ENCODE data around the gene RYR1.
A peak's percentile ranks its signal among the peaks of the same experiment; 100 is the strongest.

The RYR1 gene

GRCh38 chr19:38617764-38618589, 184.5 kb downstream of the RYR1 start, which contains the start of gene MAP4K1:
TSS of gene MAP4K1 (minus strand) at chr19:38617953. CDS start at chr19:38617895, 58 bp downstream.
- Histone ChIP-seq H3K27ac (peak within 1 kb of the TSS; percentile 85), H3K9me3 (no peaks in the 10 kb centered on the region), H3K4me1 (ENCODE audit: control insufficient read depth in 1 of 2, insufficient read depth in 1 of 2, low read depth in 1 of 2, low read length in 1 of 2) (peaks cover 21 to 27% of the 10 kb centered on the region in 2 experiments), H3K4me3 (ENCODE audit: low read depth in 1 of 2, low read length in 1 of 2) (peak within 1 kb of the TSS; percentile 73 to 92), H3K36me3 (peaks cover 24% of the 10 kb centered on the region), H3K27me3 (no peaks in the 10 kb centered on the region)
- TF ChIP-seq, protein P1, sequence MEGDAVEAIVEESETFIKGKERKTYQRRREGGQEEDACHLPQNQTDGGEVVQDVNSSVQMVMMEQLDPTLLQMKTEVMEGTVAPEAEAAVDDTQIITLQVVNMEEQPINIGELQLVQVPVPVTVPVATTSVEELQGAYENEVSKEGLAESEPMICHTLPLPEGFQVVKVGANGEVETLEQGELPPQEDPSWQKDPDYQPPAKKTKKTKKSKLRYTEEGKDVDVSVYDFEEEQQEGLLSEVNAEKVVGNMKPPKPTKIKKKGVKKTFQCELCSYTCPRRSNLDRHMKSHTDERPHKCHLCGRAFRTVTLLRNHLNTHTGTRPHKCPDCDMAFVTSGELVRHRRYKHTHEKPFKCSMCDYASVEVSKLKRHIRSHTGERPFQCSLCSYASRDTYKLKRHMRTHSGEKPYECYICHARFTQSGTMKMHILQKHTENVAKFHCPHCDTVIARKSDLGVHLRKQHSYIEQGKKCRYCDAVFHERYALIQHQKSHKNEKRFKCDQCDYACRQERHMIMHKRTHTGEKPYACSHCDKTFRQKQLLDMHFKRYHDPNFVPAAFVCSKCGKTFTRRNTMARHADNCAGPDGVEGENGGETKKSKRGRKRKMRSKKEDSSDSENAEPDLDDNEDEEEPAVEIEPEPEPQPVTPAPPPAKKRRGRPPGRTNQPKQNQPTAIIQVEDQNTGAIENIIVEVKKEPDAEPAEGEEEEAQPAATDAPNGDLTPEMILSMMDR (IDR thresholded peaks at IDR 0.05): no peak

DNA sequence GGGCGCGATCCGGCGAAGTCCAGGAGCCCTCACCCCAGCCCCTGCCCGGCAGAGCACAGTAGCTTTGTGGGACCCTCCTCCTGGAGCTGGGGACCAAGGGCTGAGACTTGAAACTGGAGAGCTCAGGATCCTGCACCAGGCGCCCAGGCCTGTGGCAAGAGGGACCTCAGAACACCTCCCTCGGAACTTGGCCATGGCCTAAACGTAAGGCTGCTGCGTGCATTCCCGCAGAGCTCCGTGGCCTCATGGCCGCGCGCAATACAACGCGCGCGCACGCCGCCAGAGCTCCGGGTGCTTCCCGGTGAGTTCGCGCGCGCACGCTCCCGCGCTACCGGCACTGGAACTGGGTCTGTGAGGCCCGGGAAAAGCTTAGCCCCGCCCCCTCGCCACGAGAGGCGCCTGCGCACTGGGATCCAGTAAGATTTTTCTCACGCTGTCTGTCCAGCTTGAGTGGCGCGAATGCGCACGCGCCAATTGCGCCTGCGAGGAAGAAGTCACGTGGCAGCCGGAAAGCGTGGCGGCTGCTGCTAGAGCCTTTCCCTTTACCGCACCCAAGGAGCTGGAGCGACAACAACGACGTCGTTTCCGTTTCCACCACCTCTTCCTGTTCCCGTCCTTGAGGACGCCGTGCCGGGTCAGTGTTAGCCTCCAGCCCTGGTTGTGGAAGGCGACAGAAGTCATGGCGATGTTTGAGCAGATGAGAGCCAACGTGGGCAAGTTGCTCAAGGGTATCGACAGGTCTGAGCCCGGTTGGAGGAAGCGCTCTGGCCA, 185.3 kb downstream of the RYR1 start, which contains the start of gene EIF3K:
EIF3K (plus strand) TSS at position 599 of the 771 bp plus-strand sequence; CDS start at position 680, 81 bp downstream.
- H3K4me1 ChIP-seq (ENCODE audit: control insufficient read depth in 1 of 2, insufficient read depth in 1 of 2, low read depth in 1 of 2, low read length in 1 of 2): peaks cover 21 to 27% of the 10 kb centered on the region in 2 experiments
- H3K4me3 ChIP-seq (ENCODE audit: low read depth in 1 of 2, low read length in 1 of 2): peak within 1 kb of the TSS; percentile 73 to 92
- H3K36me3 ChIP-seq: peaks cover 31% of the 10 kb centered on the region
- H3K27me3 ChIP-seq: no peaks in the 10 kb centered on the region
- peak within 1 kb of the TSS; percentile 85 for H3K27ac ChIP-seq
- H3K9me3 ChIP-seq: no peaks in the 10 kb centered on the region
- TF ChIP-seq, protein P1 (IDR thresholded peaks at IDR 0.05): no peak

DNA sequence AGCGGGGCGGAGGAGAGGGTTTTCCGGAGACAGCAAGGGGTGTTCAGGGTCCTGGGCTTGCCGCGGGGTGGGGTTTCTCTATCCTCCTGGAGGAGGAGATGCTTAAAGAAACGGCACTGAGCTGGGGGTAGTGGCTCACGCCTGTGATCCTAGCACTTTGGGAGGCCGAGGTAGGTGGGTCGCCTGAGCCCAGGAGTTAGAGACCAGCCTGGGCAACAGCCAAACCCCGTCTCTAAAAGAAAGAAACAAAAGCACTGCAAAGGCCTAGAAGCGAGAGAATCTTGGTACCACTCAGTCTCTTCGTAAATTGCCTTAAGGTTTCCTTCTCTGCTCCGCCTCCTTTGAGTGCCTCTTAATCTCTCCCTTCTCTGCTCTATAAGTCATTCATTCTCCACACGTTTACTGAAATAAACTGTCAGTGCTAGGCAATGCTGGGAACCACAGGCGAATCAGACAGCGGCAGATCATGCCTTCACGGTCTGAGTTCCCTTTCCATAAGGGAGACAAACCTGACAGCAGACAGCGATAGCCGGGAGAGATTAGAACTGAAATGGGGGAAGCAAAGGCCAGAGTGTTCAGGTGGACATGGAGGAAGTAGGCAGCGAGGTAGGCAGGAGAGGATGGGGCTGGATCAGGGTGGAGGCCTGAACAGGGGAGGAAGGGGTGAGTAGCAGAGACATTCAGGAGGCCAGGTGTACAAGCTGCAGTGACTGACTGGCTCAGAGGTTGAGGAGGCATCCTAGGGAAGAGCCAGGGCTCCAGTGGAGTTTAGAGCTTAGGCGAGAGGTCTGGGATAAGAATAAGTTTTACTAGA, 186.1 kb downstream of the RYR1 start:
- H3K4me1 ChIP-seq (ENCODE audit: control insufficient read depth in 1 of 2, insufficient read depth in 1 of 2, low read depth in 1 of 2, low read length in 1 of 2): peaks cover 21 to 27% of the 10 kb centered on the region in 2 experiments
- TF ChIP-seq, protein P1 (IDR thresholded peaks at IDR 0.05): no peak
- no peaks in the 10 kb centered on the region for H3K9me3 ChIP-seq
- H3K36me3 ChIP-seq: peaks cover 39% of the 10 kb centered on the region
- no peaks in the 10 kb centered on the region for H3K27me3 ChIP-seq
- H3K4me3 ChIP-seq (ENCODE audit: low read depth in 1 of 2, low read length in 1 of 2): peak overlapping the region; percentile 73 to 92
- peak overlapping the region; percentile 85 for H3K27ac ChIP-seq

DNA sequence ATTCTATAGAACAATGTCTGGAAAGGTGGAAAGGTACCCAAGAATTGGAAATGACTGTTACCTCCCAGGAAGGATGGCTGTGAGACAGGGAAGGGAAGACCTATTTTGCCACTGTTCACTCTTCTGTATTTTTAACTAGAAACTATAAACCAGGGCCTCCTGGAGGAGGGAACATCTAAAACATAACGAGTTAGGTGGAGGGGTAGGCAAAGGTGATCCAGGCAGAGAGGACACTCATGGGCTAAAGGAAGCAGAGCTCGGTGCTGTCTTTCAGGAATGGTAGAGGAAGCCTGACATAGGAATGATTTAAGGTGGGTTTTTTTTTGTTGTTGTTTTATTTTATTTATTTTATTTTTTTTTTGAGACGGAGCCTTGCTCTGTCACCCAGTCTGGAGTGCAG, 191.3 kb downstream of the RYR1 start:
- H3K4me3 ChIP-seq (ENCODE audit: low read depth in 1 of 2, low read length in 1 of 2): no peak overlapping the region
- H3K27me3 ChIP-seq: no peaks in the 10 kb centered on the region
- TF ChIP-seq, protein P1 (IDR thresholded peaks at IDR 0.05): no peak
- H3K4me1 ChIP-seq (ENCODE audit: control insufficient read depth in 1 of 2, insufficient read depth in 1 of 2, low read depth in 1 of 2, low read length in 1 of 2): peaks cover 5 to 6% of the 10 kb centered on the region in 2 experiments
- no peak overlapping the region for H3K27ac ChIP-seq
- peaks cover 88% of the 10 kb centered on the region for H3K36me3 ChIP-seq
- no peaks in the 10 kb centered on the region for H3K9me3 ChIP-seq

DNA sequence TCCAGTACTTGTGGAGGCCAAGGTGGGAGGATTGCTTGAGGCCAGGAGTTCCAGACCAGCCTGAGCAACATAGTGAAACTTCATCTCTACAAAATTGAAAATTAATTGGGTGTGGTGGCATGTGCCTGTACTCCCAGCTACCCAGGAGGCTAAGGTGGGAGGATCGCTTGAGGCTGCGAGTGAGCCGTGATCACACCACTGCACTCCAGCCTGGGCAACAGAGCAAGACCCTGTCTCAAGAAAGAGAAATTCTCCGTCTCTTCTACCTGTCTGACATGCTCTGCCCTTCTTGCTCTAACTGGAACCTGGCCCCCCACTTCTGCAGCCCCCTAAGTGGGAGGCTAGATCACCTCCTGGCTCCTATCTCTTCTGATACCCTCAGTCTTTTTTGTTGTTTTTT, 192.9 kb downstream of the RYR1 start:
- Histone ChIP-seq H3K36me3 (peaks cover 85% of the 10 kb centered on the region), H3K27me3 (no peaks in the 10 kb centered on the region), H3K9me3 (no peaks in the 10 kb centered on the region), H3K4me3 (ENCODE audit: low read depth in 1 of 2, low read length in 1 of 2) (no peak overlapping the region), H3K4me1 (ENCODE audit: control insufficient read depth in 1 of 2, insufficient read depth in 1 of 2, low read depth in 1 of 2, low read length in 1 of 2) (no peaks in the 10 kb centered on the region), H3K27ac (no peak overlapping the region)
- TF ChIP-seq, protein P1 (IDR thresholded peaks at IDR 0.05): no peak

Data from neutrophil (primary cell).